GM12865 (cell line): ENCODE results near the gene PKD1L1.
A peak's percentile ranks its signal among the peaks of the same experiment; 100 is the strongest.
"Not testable (repeated sequence)": the region's sequence is repeated elsewhere in the genome, so short reads cannot be mapped to it uniquely, and the experiment has no call there.

Source experiments
- DNase-seq: peaks from one replicate; pipeline ENCODE4 v3.0.0; 2010; ENCODE audit warnings: low read depth
- H3K4me3 ChIP-seq: 2 replicates; pipeline ENCODE4 v1.5.1; 2011; ENCODE audit warnings: mild to moderate bottlenecking, low read depth, low read length, control low read depth
- TF ChIP-seq, protein P1 (sequence below): IDR thresholded peaks from 2 replicates; pipeline ENCODE4 v1.5.1; 2011; ENCODE audit warnings: low read length, control low read depth, low read depth, inconsistent platforms; ENCODE audit not compliant: insufficient read depth; ENCODE audit errors: missing control alignments

Gene PKD1L1

GRCh38 chr7:47799524-47799923 lies 148.7 kb downstream of the PKD1L1 start:
- TF ChIP-seq, protein P1, sequence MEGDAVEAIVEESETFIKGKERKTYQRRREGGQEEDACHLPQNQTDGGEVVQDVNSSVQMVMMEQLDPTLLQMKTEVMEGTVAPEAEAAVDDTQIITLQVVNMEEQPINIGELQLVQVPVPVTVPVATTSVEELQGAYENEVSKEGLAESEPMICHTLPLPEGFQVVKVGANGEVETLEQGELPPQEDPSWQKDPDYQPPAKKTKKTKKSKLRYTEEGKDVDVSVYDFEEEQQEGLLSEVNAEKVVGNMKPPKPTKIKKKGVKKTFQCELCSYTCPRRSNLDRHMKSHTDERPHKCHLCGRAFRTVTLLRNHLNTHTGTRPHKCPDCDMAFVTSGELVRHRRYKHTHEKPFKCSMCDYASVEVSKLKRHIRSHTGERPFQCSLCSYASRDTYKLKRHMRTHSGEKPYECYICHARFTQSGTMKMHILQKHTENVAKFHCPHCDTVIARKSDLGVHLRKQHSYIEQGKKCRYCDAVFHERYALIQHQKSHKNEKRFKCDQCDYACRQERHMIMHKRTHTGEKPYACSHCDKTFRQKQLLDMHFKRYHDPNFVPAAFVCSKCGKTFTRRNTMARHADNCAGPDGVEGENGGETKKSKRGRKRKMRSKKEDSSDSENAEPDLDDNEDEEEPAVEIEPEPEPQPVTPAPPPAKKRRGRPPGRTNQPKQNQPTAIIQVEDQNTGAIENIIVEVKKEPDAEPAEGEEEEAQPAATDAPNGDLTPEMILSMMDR: no peak
- no peak for DNase-seq
- H3K4me3 ChIP-seq: no peak overlapping the region

- TF ChIP-seq, protein P1: no peak
- DNase-seq: no peak
- H3K4me3 ChIP-seq: no peak overlapping the region
These were observed 151.9 kb downstream of the PKD1L1 start for GRCh38 chr7:47796347-47796746.

DNA sequence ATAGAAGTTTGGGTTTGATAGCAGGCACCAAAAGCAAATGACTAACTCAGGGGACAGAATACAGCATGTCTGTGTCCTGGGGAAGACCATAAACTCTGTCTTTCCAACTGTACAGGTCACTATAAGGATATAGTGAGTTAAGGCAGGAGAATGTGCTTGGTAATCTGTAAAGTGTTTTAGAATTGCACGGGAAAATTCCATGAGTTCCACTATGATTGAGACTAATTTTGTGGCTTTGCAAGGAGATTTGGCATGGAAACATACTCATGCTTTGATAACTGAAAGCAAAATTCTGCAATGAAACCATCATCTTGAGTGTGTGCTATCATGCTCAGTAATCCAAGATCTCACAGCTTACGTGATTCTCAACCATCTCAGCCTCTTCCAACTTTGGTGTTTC lies 152.6 kb downstream of the PKD1L1 start:
- TF ChIP-seq, protein P1: no peak
- no peak for DNase-seq
- H3K4me3 ChIP-seq: no peak overlapping the region

GRCh38 chr7:47795126-47795525 lies 153.1 kb downstream of the PKD1L1 start:
- not testable (repeated sequence) for H3K4me3 ChIP-seq, DNase-seq

GRCh38 chr7:47794016-47794415 lies 154.2 kb downstream of the PKD1L1 start:
- TF ChIP-seq, protein P1: no peak
- no peak overlapping the region for H3K4me3 ChIP-seq
- DNase-seq: no peak

GRCh38 chr7:47793186-47793585 lies 155.1 kb downstream of the PKD1L1 start:
- not testable (repeated sequence) for DNase-seq

DNA sequence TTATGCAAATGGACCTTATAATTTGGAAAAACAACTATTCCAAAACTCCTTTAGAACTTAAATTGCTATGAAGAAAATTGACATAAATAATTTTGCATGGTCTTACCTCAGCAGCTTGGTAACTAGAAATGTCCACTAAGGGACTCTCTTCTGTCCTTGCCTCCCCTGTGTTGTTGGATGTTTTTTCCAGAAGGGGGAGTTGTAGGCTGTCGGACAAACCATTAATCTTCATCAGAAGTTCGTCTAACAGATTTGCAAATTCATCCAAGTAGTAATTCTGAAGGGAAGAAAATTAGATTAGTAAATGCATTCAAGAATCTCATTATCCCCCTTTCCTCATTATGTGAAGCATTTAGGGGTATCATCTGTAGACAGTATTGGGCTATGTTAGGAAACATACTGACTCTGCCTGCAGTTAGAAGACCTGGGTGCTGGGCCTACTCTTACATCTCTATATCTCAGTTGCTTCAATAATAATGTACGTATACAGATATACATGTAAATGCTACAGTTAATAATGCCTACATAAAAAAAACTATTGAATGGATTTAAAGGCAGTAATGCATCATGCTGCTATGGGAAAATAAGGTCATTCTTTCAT lies 155.6 kb downstream of the PKD1L1 start:
- H3K4me3 ChIP-seq: no peak overlapping the region
- TF ChIP-seq, protein P1: peak; percentile 3
- peak; percentile 18 for DNase-seq

More at GRCh38 chr7:47793186-47793585, 155.1 kb downstream of the PKD1L1 start:
- H3K4me3 ChIP-seq: not testable (repeated sequence)

- H3K4me3 ChIP-seq: no peak overlapping the region
- TF ChIP-seq, protein P1: no peak
- no peak for DNase-seq
These were observed 156.6 kb downstream of the PKD1L1 start for GRCh38 chr7:47791682-47792081.
